Measurements from ENCODE around the gene POTEM.
"Not testable (repeated sequence)": the region's sequence is repeated elsewhere in the genome, so short reads cannot be mapped to it uniquely, and the experiment has no call there.

POTEM gene

GRCh38 chr14:19038060-19038664, 70.9 kb downstream of the POTEM start:
- DNase-seq, result not testable (repeated sequence)

GRCh38 chr14:19038785-19039184, 71.6 kb downstream of the POTEM start:
- not testable (repeated sequence) for DNase-seq

GRCh38 chr14:19043384-19043783, 76.2 kb downstream of the POTEM start:
- DNase-seq, result not testable (repeated sequence)
